ENCODE data around the gene EDIL3. TPM values are rescaled to one million over a fixed set of nuclear protein-coding genes. Genes with fewer than 3 reads are reported as not detected.

EDIL3 gene
- total and polyA plus RNA-seq, 10 of the 15 experiments (the other 5 are each of a cell fraction or from before 2014, with no cell fraction given) = 0.01 to 0.62 (median 0.20) TPM

GRCh38 chr5:84279234-84279633 lies 105.4 kb downstream of the EDIL3 start:
- no peak overlapping the region for H2AFZ ChIP-seq (ENCODE audit: control insufficient read depth, low read depth, low read length)
- ATAC-seq (no peak), DNase-seq (ENCODE audit: low read depth, low spot score) (no peak), FAIRE-seq (no peak)
- ChIA-PET SMC1A (ENCODE audit: uncharacterized antibody, unreplicated experiment) (interaction anchor here (0.8 kb wide), 1 partner anchor 10 kb away, joined by 3 read pairs; no protein-coding TSS in a partner anchor), POLR2A (no interaction called here), CTCF (interaction anchor here (0.9 kb wide), 2 partner anchors 15 to 172 kb away, joined by 3 read pairs; no protein-coding TSS in a partner anchor), RAD21 (ENCODE audit: unreplicated experiment) (no interaction called here)
- H3K27me3 ChIP-seq (replicated peaks in 1 of 2; ENCODE audit: control insufficient read depth in 2 of 2, insufficient read depth in 2 of 2, low read length in 1 of 2) = no peaks in the 10 kb centered on the region
- no peaks in the 10 kb centered on the region for H3K9me3 ChIP-seq (replicated peaks; ENCODE audit: control insufficient read depth, insufficient read depth, low read length)
- H4K20me1 ChIP-seq (ENCODE audit: control insufficient read depth, insufficient read depth) = no peaks in the 10 kb centered on the region
- no peaks in the 10 kb centered on the region for H3K36me3 ChIP-seq (ENCODE audit: control insufficient read depth in 2 of 2, insufficient read depth in 2 of 2, low read length in 1 of 2)
- intact Hi-C loops (cut with micrococcal nuclease; ENCODE audit: unreplicated experiment) (loop anchor here (5.0 kb wide), 1 partner anchor 98 kb away; no protein-coding TSS in a partner anchor), in situ Hi-C loops (cut with MboI) (no loop called here)
- H3K4me2 ChIP-seq (ENCODE audit: control insufficient read depth, insufficient read depth) = no peak overlapping the region
- no peak overlapping the region for H3K4me3 ChIP-seq
- no peak overlapping the region for H3K9ac ChIP-seq (ENCODE audit: control insufficient read depth, insufficient read depth, low read length)
- no peak overlapping the region for H3K27ac ChIP-seq (ENCODE audit: control insufficient read depth, insufficient read depth)
- no TSS peak for BruUV-seq (replicated peaks)
- no peak for TF ChIP-seq EGR1 (IDR thresholded peaks at IDR 0.05; ENCODE audit: borderline replicate concordance in 1 of 2, low read depth in 2 of 2, low read length in 2 of 2)
- H3K79me2 ChIP-seq (ENCODE audit: control insufficient read depth, insufficient read depth, low read length) = no peaks in the 10 kb centered on the region
- H3K4me1 ChIP-seq (ENCODE audit: control insufficient read depth, insufficient read depth, low read length) = no peaks in the 10 kb centered on the region

- no peaks in the 10 kb centered on the region for H3K9me3 ChIP-seq (replicated peaks; ENCODE audit: control insufficient read depth, insufficient read depth, low read length)
- CTCF ChIA-PET = interaction anchor here (0.5 to 1.5 kb wide), 11 partner anchors 10 to 557 kb away, joined by 3 to 5 read pairs (median 3); no protein-coding TSS in a partner anchor
- H3K4me2 ChIP-seq (ENCODE audit: control insufficient read depth, insufficient read depth) = no peak overlapping the region
- no peak for DNase-seq (ENCODE audit: low read depth, low spot score)
- no peak for ATAC-seq
- H3K79me2 ChIP-seq (ENCODE audit: control insufficient read depth, insufficient read depth, low read length) = no peaks in the 10 kb centered on the region
- H2AFZ ChIP-seq (ENCODE audit: control insufficient read depth, low read depth, low read length) = no peak overlapping the region
- H3K9ac ChIP-seq (ENCODE audit: control insufficient read depth, insufficient read depth, low read length) = no peak overlapping the region
- no peak for FAIRE-seq
- RAD21 ChIA-PET (ENCODE audit: unreplicated experiment) = interaction anchor here (0.8 to 1.2 kb wide), 2 partner anchors 11 to 21 kb away, joined by 3 read pairs; no protein-coding TSS in a partner anchor
- no peaks in the 10 kb centered on the region for H3K27me3 ChIP-seq (replicated peaks in 1 of 2; ENCODE audit: control insufficient read depth in 2 of 2, insufficient read depth in 2 of 2, low read length in 1 of 2)
- POLR2A ChIA-PET = no interaction called here
- no peaks in the 10 kb centered on the region for H3K4me1 ChIP-seq (ENCODE audit: control insufficient read depth, insufficient read depth, low read length)
- no peak for TF ChIP-seq KAT2A (conservative IDR thresholded peaks at IDR 0.05; ENCODE audit: control insufficient read depth, low read depth, low read length)
- no peak for TF ChIP-seq HDAC6 (IDR thresholded peaks at IDR 0.05; ENCODE audit: unreplicated experiment)
- TF ChIP-seq, protein P1, sequence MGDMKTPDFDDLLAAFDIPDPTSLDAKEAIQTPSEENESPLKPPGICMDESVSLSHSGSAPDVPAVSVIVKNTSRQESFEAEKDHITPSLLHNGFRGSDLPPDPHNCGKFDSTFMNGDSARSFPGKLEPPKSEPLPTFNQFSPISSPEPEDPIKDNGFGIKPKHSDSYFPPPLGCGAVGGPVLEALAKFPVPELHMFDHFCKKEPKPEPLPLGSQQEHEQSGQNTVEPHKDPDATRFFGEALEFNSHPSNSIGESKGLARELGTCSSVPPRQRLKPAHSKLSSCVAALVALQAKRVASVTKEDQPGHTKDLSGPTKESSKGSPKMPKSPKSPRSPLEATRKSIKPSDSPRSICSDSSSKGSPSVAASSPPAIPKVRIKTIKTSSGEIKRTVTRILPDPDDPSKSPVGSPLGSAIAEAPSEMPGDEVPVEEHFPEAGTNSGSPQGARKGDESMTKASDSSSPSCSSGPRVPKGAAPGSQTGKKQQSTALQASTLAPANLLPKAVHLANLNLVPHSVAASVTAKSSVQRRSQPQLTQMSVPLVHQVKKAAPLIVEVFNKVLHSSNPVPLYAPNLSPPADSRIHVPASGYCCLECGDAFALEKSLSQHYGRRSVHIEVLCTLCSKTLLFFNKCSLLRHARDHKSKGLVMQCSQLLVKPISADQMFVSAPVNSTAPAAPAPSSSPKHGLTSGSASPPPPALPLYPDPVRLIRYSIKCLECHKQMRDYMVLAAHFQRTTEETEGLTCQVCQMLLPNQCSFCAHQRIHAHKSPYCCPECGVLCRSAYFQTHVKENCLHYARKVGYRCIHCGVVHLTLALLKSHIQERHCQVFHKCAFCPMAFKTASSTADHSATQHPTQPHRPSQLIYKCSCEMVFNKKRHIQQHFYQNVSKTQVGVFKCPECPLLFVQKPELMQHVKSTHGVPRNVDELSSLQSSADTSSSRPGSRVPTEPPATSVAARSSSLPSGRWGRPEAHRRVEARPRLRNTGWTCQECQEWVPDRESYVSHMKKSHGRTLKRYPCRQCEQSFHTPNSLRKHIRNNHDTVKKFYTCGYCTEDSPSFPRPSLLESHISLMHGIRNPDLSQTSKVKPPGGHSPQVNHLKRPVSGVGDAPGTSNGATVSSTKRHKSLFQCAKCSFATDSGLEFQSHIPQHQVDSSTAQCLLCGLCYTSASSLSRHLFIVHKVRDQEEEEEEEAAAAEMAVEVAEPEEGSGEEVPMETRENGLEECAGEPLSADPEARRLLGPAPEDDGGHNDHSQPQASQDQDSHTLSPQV (IDR thresholded peaks at IDR 0.05) = no peak
- no peak for TF ChIP-seq USF2 (IDR thresholded peaks at IDR 0.05; ENCODE audit: borderline replicate concordance, low read depth, low read length)
- TF ChIP-seq SMAD5 (IDR thresholded peaks at IDR 0.05; ENCODE audit: low read depth) = no peak
- no peak overlapping the region for H3K27ac ChIP-seq (ENCODE audit: control insufficient read depth, insufficient read depth)
- no peaks in the 10 kb centered on the region for H3K36me3 ChIP-seq (ENCODE audit: control insufficient read depth in 2 of 2, insufficient read depth in 2 of 2, low read length in 1 of 2)
- intact Hi-C loops (cut with micrococcal nuclease; ENCODE audit: unreplicated experiment) = loop anchor here (1.0 to 5.0 kb wide), 2 partner anchors 102 to 774 kb away; no protein-coding TSS in a partner anchor
- SMC1A ChIA-PET (ENCODE audit: uncharacterized antibody, unreplicated experiment) = interaction anchor here (0.6 to 1.1 kb wide), 7 partner anchors 14 to 774 kb away, joined by 3 to 7 read pairs (median 4); no protein-coding TSS in a partner anchor
- 95% methylated on average over 1 of the region's 1 CpG for WGBS (ENCODE audit: insufficient coverage, insufficient replicate concordance, low lambda C conversion rate, missing lambda C conversion rate)
- H4K20me1 ChIP-seq (ENCODE audit: control insufficient read depth, insufficient read depth) = no peaks in the 10 kb centered on the region
- H3K4me3 ChIP-seq = no peak overlapping the region
- no TSS peak for BruUV-seq (replicated peaks)
- in situ Hi-C loops (cut with MboI) = no loop called here
These were observed 109.1 kb downstream of the EDIL3 start for GRCh38 chr5:84275609-84276008.
